Left ventricle myocardium inferior (tissue), 1 donor: ENCODE measurements around the gene TMEM205. TPM values are rescaled to one million over a fixed set of nuclear protein-coding genes. Genes with fewer than 3 reads are reported as not detected.

Source experiments
- DNase-seq: peaks from one replicate; pipeline ENCODE4 v3.0.0-alpha.2; 2020
- H3K27ac ChIP-seq: fragments of 200-600 bp; replicated peaks from 2 replicates; pipeline ENCODE4 v1.8.0; 2021
- H3K27me3 ChIP-seq: fragments of 200-600 bp; 2 replicates; pipeline ENCODE4 v1.8.0; 2021; ENCODE audit warnings: low read depth
- H3K36me3 ChIP-seq: fragments of 200-600 bp; 2 replicates; pipeline ENCODE4 v1.8.0; 2021
- H3K4me1 ChIP-seq: fragments of 200-600 bp; 2 replicates; pipeline ENCODE4 v1.8.0; 2021
- H3K4me3 ChIP-seq: fragments of 200-600 bp; 2 replicates; pipeline ENCODE4 v1.8.0; 2021; ENCODE audit warnings: mild to moderate bottlenecking, moderate library complexity
- H3K9me3 ChIP-seq: fragments of 200-600 bp; replicated peaks from 2 replicates; pipeline ENCODE4 v1.8.0; 2021
- CTCF ChIP-seq: fragments of 200-600 bp; IDR thresholded peaks from 2 replicates; pipeline ENCODE4 v1.8.0; 2021; ENCODE audit warnings: antibody characterized with exemption, mild to moderate bottlenecking, borderline replicate concordance
- intact Hi-C: fragments of 100-400 bp; cut with micrococcal nuclease; formaldehyde crosslinking; loops from one replicate; pipeline ENCODE4 v1.11.0; 2022
- long read RNA-seq: library from polyadenylated mRNA; unstranded; transcript quantifications from one replicate; pipeline ENCODE4 v2.0.0, GENCODE V29; 2021
- total RNA-seq: library from RNA; stranded (reverse); fragmentation: NEBNext Ultra II Directional; extraction: Animal tissue kit (Norgen Biotek cat#: 25700); gene quantifications from one replicate; pipeline ENCODE4 v1.2.1, GENCODE V29; 2021
- donor health status: DM: no; HTN: yes; CAD: no; lungs with severe emphysema.

The TMEM205 gene
- total RNA-seq = 77.8 TPM
- long read RNA-seq, transcript TMEM205-216 (4 exons, 792 nt) = major isoform, 21 of 45 reads
- long read RNA-seq, transcript TMEM205-202 (4 exons, 916 nt) = minor isoform, 5 of 45 reads
- long read RNA-seq, transcript TMEM205-210 (4 exons, 840 nt) = minor isoform, 6 of 45 reads
- long read RNA-seq, partial matches to known transcripts = 0 of 45 reads
- long read RNA-seq, other reads (novel, unspliced or antisense) = 3 of 45 reads

- Histone ChIP-seq H3K4me1 (peaks cover 33% of the 10 kb centered on the region), H3K27ac (peak within 1 kb of the TSS; percentile 89), H3K36me3 (peaks cover 15% of the 10 kb centered on the region), H3K27me3 (no peaks in the 10 kb centered on the region), H3K4me3 (peak within 1 kb of the TSS; percentile 91), H3K9me3 (peaks cover 9% of the 10 kb centered on the region)
- DNase-seq = peak; percentile 98
- peak; percentile 21 for TF ChIP-seq CTCF
- intact Hi-C loops = no loop called here
These were observed at the start of gene TMEM205, which contains the start of gene CCDC159 for GRCh38 chr19:11346104-11346940. Gene TMEM205, minus strand, starts transcription at chr19:11346268. Its CDS starts 649 bp downstream, at chr19:11345619. Gene CCDC159, plus strand, starts transcription at chr19:11346519. Its CDS starts 88 bp downstream, at chr19:11346607.

GRCh38 chr19:11390933-11391680 lies 45.0 kb upstream of the TMEM205 start:
- H3K27ac ChIP-seq = no peak overlapping the region
- intact Hi-C loops = no loop called here
- no peak for TF ChIP-seq CTCF
- no peaks in the 10 kb centered on the region for H3K4me1 ChIP-seq
- H3K27me3 ChIP-seq = peaks cover 4% of the 10 kb centered on the region
- H3K9me3 ChIP-seq = peaks cover 10% of the 10 kb centered on the region
- DNase-seq = no peak
- H3K4me3 ChIP-seq = no peak overlapping the region
- H3K36me3 ChIP-seq = no peaks in the 10 kb centered on the region

- Histone ChIP-seq H3K27me3 (peaks cover 4% of the 10 kb centered on the region), H3K27ac (no peak overlapping the region), H3K4me3 (no peak overlapping the region), H3K9me3 (peaks cover 10% of the 10 kb centered on the region), H3K36me3 (no peaks in the 10 kb centered on the region), H3K4me1 (no peaks in the 10 kb centered on the region)
- TF ChIP-seq CTCF = no peak
- DNase-seq = no peak
- intact Hi-C loops = no loop called here
These were observed 44.3 kb upstream of the TMEM205 start for GRCh38 chr19:11390359-11390758.

GRCh38 chr19:11387162-11388034 lies 41.3 kb upstream of the TMEM205 start:
- peaks cover 17% of the 10 kb centered on the region for H3K27me3 ChIP-seq
- TF ChIP-seq CTCF = no peak
- H3K4me1 ChIP-seq = peaks cover 21% of the 10 kb centered on the region
- no peak overlapping the region for H3K4me3 ChIP-seq
- no peaks in the 10 kb centered on the region for H3K36me3 ChIP-seq
- H3K9me3 ChIP-seq = peaks cover 10% of the 10 kb centered on the region
- no peak for DNase-seq
- H3K27ac ChIP-seq = no peak overlapping the region
- intact Hi-C loops = no loop called here

- intact Hi-C loops = no loop called here
- Histone ChIP-seq H3K9me3 (no peaks in the 10 kb centered on the region), H3K27ac (no peak overlapping the region), H3K36me3 (no peaks in the 10 kb centered on the region), H3K4me3 (no peak overlapping the region), H3K27me3 (peaks cover 19% of the 10 kb centered on the region), H3K4me1 (peaks cover 42% of the 10 kb centered on the region)
- DNase-seq = no peak
- TF ChIP-seq CTCF = no peak
These were observed 38.7 kb upstream of the TMEM205 start for GRCh38 chr19:11384778-11385129.
